Measurements from ENCODE around the gene MTFR1L.

Gene MTFR1L

GRCh38 chr1:25819491-25820246, at the start of gene MTFR1L:
Gene MTFR1L (plus strand): TSS chr1:25819954. CDS start chr1:25823105, 3,151 bp downstream.
- peak; percentile 79 for DNase-seq

DNA sequence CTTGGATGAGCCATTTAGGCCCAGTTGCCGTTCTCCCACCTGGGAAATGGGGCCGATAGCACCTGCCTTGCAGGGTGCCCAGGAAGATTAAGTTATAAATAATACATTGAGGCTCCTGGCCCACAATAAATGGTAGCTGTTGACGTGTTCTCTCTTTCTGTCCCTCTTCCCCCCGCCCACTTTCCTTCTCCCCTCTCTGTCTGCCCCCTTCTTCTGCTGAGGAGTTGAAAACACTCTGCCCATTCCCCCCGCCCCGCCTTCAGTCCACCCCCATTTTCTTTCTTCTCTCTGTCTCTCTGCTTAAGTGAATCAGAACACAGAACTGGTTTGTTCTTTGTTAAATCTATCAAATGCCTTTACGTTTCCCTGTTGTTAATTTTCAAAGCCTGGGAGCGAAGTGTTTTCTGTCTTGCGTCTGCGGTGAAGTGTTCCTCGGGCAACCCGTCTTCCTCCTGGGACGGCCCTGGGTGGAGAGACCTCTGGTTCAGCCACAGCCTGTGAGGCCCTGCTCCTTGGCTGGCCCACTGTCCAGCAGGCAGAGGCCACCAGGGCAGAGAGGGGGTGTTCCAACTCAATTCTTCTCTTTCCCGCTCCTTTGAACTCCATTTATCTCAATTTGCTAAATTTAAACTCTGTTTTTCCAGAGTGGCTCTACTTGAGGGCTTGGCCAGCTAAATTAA, 49.1 kb upstream of the MTFR1L start:
- DNase-seq, result no peak

DNA sequence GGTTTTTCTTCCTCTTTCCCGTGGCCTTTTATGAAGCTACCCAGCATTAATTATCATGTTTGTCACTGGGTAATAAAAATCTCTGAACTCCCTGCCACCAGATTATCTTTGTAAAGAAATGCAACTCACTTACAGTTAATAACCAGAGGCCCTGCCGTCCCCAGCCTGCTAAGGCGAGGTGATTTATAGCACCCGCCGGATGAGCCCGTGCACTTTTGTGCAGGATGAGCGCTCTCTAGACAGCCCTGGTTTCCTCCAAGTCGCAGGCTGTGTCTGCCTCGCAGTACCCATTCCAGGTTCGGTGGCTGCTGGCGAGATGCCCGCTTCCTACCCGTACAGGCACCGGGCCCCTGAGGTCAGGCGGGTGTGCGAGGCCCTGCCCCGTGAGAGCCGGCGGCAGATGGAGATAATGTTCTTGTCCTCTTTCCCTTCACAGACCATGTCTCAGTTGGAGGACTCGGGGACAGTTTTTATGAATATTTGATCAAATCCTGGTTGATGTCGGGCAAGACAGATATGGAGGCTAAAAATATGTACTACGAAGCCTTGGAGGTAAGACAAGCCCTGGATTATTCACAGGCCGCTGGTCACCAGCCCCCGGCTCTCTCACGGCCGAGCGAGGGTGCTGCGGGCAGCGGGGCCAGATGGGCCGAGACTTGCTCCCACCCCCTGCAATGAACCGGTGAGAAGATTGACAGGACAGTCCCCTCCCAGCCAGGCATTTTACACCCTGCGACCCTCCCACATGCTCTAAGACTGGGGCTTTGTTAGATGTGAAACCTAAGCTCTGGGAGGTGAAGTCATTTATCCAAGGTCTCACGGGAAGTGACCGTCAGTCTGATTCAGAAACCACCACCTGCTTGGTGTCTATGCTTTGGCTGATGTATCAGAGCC, 48.3 kb upstream of the MTFR1L start:
- peak; percentile 49 for DNase-seq

DNA sequence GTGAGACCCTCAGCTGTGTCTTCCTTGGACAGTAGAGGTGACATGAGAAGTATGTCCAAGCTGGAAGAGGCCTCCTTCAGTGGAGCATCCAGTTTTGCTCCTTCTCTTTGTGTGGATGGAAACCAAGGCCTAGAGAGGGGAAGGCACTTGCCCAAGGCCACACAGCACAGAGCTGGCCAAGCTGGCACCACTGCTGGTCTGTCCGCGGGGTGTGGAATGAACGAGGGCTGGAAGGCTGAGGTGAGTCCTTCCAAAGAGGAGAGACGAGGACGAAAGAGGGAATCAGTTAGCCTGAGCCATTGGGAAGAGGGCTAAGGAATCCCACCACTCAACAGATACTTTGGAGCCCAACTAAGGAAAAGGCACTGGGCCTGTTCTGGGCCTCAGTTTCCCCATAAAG, 47.6 kb upstream of the MTFR1L start:
- no peak for DNase-seq

DNA sequence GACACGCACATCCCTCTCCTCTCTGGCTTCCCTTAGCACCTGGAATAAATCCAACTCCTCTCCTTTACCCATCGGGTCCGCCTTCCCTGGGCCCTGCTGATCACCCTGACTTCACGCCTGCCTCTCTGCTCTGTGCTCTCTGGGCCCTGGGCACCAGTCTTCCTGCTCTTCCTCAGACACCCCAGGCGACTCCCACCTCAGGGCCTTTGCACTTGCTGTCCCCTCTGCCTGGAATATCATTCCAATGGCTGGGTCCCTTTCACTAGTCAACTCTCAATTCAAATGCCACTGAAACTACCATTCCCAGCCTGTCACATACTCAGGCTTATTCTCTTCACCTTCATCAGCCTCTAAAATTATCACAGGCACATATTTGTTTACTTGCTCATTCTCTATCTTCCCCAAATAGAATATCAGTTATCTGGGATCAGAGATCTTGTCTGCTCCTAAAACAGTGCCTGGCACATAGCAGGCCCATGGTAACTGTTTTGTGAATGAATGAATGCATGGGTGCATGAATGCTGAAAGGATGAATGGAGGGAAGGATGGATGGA, 47.0 kb upstream of the MTFR1L start:
- DNase-seq, result no peak

- DNase-seq, result no peak
Measured at GRCh38 chr1:25773441-25774125, 46.2 kb upstream of the MTFR1L start.

DNA sequence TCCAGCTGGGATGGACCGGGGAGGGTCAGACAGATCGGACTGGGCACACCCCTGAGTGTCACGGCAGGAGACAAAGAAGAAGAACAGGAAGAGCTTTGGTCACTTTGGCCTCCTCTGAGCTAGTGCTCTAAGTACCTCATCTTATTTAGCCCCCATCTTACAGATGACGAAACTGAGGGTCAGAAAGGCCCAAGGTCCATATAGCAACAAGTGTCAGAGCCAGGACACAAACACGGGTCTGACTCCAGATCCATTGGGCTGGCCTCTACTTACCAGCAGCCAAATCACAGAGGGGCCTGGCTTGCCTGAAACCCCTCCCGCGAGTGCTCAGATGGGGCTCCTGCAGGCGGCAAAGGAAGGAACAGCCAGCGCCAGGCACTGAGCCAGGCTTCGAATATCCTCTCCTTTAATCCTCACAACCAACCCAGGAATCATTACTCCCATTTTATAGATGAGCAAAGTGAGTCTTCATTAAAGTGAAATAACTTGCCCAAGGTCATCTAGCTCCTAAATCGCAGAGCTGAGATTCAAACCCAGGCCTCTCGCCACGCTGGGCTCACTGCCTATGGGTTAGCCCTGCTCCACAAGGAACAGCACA, 45.4 kb upstream of the MTFR1L start:
- DNase-seq, result no peak

GRCh38 chr1:25774921-25775771, 44.6 kb upstream of the MTFR1L start:
- DNase-seq, result peak; percentile 81

DNA sequence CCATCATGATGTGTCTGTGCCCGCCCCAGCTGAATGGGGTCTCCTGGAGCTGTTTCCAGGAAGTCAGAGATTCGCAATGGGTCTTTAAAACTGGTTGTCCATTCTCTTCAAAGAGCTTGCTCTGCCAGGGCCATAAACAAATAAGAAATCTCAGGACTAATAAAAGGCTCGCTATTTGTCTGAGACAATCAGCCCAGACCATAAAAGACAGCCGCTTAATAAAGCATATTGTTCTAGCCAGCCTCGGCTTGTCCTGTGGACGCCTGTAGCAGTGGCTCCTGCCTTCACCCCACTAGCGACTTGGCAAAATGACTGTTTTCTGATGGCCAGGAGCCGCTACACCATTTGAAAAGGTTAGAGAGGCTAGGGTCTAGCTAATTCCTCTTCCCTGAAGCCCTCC, 40.4 kb upstream of the MTFR1L start:
- no peak for DNase-seq

DNA sequence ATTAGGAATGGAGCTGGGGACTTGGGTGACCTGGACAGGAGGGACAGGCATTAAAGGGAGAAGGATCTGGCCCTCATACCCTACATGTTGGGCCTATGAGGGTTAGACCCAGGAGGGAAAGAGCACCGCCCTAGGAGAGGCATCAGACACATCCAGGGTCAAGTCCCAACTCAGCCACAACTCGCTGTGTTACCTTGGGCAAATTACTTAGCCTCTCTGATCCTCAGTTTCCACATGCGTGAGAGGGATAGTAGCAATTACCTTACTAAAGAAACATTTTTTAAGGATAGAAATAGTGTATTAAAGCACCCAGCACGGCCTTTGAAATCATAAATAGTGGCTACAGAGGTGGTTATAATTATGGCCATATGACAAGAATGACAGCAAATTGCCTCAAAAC, 39.9 kb upstream of the MTFR1L start:
- DNase-seq, result no peak

DNA sequence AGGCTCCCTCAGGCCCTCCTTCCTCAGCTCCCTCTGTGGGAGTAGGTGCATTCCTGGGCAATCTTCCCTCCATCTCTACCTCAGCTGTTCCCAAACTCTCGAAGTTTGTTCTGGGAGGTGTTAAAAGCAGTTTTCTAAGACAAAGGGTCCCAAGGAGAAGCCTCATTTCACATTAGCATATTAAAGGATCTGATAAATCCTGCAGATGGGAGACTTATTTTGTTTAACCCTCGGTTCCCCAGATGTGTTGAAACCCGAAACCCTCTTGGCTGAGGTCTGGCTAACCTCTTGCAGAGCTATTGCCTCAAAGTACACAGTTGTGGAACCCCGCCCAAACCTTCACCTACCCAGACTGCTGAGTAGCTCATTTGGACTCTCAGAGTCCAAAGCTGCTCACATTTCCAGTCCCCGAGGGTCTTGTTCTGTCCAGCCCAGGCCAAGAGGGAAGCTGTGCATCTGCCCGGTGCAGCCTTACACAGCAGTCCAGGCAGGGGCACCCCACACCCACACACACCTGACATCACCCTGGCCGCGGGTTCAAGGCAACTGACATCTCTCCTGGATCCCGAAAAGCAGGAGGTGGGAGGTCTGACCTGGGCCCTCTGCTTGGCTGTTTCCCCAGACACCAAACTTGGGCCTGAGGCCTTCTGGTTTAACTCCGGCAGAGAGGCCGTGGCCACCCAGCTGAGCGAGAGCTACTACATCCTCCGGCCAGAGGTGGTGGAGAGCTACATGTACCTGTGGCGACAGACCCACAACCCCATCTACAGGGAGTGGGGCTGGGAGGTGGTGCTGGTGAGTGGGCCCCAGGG, 39.2 kb upstream of the MTFR1L start:
- peak; percentile 14 for DNase-seq

DNA sequence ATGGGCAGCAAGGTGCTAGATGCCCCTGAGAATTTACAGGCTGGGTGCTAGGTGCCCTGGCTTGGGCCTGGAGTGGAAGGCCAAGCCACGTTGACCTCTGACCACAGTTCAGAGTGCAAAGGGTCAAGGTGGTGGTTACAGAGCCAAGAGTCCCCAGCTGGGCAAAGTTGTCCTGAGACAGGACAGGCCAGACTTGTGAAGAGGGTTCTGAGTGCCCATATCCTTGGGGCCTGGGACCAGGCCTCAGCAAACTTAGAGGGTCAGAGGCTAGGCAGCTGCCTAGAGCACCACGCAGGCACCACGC, 38.7 kb upstream of the MTFR1L start:
- no peak for DNase-seq

- DNase-seq, result no peak
Measured at GRCh38 chr1:25782608-25783201, 37.0 kb upstream of the MTFR1L start.

DNA sequence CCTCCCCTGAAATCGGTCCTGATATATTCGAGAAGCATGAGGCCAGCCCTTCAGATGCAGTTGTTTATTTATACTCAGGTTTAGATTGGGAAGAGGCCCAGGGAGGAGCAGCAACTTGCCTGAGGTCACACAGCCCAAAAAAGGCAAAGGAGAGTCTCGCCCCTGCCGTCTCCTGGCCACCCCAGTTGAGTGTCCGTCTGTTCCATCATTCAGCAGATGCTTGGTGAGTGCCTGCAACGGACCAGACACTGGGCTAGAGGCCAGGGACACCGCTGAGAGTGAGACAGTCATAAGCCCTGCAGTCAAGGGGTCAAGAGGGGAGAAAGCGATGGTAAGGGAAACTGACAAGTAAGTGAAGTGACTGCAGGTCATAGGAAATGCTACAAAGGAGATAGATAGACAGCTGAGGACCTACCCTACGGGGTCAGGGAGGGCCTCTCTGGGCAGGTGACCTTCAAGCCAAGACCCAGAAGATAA, 35.1 kb upstream of the MTFR1L start:
- DNase-seq, result no peak

DNA sequence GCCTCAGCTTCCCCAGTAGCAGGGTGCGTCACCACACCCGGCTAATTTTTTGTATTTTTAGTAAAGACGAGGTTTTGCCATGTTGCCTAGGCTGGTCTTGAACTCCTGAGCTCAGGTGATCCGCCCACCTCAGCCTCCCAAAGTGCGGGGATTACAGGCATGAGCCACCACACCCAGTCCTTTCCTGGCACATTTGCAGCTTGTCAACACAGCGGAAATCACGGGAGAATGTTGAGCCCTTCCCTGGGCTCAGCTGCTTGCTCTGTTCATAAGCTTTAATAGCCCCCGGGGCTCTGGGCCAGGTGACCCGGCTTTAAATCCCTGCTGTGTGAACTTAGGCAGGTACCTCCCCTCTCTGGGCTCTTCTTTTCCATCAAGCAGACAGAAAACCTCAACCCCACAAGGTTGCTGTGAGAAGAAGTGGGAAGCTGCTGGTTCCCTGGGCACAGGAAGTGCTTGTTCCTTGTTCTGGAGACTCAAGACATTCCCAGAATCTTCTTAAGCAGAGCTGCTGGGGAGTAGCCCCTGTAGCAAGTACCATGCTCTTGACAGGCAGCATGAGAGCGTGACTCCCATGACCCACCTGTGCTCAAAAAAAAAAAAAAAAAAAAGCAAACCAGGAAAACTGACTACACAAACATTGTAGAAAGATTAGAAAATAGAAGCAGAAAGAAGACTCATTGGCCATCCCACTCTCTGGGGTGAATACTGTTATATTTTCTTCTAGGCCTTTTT, 34.3 kb upstream of the MTFR1L start:
- DNase-seq, result no peak

DNA sequence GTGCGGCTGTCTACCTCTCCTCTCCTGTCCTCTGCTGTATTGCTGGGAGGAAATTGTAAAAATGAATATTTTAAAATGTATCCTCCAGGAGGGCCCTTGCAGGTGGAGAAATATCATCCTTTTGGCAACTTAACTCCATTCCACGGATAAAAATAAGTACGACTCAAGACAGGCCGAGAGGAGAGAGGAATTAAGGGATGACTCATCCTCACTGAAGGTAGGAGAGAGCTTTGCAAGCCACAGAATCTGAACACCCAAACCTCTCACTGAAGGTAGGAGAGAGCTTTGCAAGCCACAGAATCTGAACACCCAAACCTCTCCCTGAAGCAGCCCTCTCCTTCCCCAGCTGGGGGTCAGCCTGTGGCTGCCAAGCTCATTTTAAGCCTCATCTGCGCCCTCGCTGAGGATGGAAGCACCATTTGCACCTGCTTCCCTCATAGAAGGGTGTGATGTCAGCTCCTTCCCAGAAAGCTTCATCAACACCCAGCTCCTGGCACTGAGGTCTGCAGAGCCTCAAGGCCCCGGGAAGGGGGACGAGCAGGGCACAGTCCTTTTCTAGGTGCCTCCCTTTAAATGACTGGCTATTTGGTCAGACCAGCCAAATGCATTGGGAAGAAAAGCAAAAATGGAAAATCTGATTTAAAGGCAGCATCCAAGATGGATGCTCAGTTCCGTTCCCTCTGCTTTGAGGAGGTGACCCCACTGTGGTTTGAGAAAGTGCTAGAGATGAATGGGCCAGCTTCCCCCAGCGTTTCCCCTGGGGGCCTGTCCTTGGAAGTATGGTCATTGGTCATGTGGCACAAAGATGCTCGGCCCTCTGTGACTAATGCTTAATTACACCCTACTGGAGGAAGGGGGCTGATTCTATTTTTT, 32.6 kb upstream of the MTFR1L start:
- DNase-seq, result no peak

- DNase-seq, result no peak
Measured at GRCh38 chr1:25787760-25788166, 32.0 kb upstream of the MTFR1L start.

DNA sequence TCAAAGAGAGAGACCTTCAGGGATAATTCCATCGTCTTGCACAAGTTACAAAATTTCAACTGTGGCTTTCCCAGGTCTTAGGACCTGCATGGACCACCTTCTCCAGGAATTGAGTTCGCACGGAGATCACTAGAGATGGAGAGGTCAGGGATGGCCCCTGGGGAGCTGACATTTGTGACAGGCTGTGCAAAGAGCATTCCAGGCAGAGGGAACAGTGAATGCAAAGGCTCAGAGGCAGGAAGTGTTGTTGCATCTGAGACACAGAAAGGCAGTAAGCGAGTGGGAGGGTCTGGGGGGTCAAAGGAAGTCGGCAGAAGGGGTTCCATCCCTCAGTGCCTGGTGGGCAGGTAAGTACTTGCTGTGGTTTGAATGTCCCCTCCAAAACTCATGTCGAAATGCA, 29.3 kb upstream of the MTFR1L start:
- DNase-seq, result no peak

Data from NCI-H1105 treated with DMSO at 0.1 percent for 48 hours (cell line).